ENCODE data around the gene MAP7D1.
A peak's percentile ranks its signal among the peaks of the same experiment; 100 is the strongest.

GRCh38 chr1:36176106-36176949 lies 20.4 kb downstream of the MAP7D1 start:
- TF ChIP-seq CTCF (IDR thresholded peaks at IDR 0.05 in 4 of 5, conservative IDR thresholded peaks at IDR 0.05 in 1 of 5), result peak in 2 of 5 experiments; percentile 9 to 30
- TF ChIP-seq POLR2A (IDR thresholded peaks at IDR 0.05), result no peak
